Endometrial microvascular endothelial cells (primary cell): ENCODE data around the gene YPEL1. TPM values are rescaled to one million over a fixed set of nuclear protein-coding genes. Genes with fewer than 3 reads are reported as not detected.
"Not testable (repeated sequence)": the region's sequence is repeated elsewhere in the genome, so short reads cannot be mapped to it uniquely, and the experiment has no call there.

Source experiments
- in situ Hi-C: cut with HindIII; loops from 2 replicates; pipeline ENCODE4 v1.10.0; 2017; ENCODE audit warnings: low sequenced_read_pairs, low pct_unique_long_range_greater_than_20kb; ENCODE audit errors: inconsistent ontology term
- total RNA-seq: library from RNA; depleted of rRNA; stranded (reverse); fragments of >200 nt; gene quantifications from one replicate; pipeline ENCODE4 v1.2.3, GENCODE V29; 2015; ENCODE audit errors: inconsistent ontology term

The YPEL1 gene
- total RNA-seq, 1 donor from 2014 or later = 0.93 TPM

DNA sequence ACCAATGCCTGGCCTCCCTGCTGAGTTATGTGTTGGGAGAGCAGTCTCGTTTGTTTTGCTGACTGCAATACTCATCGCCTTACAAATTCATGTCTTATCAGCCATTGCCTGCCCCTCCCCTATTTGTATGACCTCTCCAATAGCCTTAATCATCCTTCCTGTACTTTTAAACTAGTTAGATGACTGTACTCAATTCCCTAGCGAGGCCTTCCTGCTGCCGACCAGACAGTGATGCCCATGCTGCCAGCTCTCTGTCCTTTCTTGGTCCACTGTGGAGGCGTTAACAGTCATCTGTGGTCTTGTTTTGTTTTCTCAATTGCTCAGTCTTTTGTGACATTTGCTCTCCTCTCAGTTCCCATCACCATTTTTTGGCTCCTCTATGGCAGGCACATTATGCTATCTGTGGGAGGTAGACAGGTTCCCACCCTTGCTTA, 20.3 kb upstream of the YPEL1 start:
- in situ Hi-C loops = no loop called here

DNA sequence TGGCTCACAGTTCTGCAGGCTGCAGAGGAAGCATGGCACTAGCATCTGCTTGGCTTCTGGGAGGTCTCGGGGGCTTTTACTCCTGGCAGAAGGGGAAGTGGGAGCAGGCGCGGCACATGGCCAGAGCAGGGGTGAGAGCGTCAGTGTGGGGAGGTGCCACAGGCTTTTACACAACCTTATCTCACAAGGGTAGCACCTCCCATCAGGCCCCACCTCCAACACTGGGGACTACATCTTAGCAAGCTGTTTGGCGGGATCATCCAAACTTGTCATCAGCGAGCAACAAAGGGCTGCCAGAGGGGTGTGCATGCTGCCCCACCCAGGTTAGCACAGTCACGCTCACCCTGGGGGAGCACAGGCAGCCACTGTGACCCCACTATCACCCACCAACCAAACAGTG, 18.9 kb upstream of the YPEL1 start:
- in situ Hi-C loops = no loop called here

DNA sequence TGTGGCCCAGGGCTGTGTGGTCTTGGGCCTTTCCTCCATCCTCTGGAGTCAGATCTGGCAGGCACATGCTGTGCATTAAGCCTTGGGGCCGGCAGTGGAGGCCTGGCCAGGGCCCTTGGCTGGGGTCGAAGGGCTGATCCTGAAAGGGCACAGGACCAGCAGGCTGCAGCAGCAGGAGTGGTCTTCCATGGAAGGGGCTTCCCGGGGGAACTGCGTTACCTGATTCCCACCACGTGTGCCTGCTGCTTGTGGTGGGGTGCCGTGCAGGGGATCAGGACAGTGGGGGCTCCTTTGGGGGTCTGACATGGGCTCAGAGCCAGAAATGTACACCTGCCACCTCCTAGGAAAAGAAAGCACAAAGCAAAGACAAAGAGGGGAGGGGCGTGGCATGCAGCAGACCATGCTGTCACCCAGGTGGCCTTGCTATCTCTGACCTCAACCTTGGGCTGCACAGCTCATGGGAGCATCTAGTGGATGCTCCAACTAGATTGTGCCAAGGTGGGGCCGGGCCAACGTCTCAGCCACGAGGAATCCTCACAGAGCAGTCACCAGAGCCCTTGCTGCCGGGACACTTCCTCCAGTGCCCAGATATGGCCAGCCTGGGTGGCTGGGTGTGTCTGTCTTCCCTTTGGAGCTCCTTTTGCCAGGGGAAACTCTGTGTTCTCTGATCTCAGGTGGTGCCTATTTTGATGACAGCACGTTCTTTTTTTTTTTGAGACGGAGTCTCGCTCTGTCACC, 17.9 kb upstream of the YPEL1 start:
- in situ Hi-C loops = no loop called here

DNA sequence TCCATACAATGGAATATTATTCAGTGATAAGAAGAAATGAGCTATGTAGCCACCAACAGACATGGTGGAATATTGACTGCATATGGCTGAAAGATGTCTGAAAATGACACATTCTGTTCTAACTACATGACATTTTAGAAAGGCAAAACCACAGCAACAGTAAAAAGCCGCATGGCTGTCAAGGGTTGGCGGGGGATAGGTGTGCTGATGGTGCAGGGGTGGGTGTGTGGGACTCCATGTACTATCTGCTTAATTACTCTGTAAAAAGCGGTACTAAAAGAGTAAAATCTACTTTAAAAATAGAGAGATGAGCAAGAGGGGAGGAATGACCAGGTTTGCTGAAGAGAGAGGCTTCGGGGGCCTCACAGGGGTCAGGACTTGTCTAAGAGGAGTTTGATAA, 16.7 kb upstream of the YPEL1 start:
- in situ Hi-C loops = no loop called here

DNA sequence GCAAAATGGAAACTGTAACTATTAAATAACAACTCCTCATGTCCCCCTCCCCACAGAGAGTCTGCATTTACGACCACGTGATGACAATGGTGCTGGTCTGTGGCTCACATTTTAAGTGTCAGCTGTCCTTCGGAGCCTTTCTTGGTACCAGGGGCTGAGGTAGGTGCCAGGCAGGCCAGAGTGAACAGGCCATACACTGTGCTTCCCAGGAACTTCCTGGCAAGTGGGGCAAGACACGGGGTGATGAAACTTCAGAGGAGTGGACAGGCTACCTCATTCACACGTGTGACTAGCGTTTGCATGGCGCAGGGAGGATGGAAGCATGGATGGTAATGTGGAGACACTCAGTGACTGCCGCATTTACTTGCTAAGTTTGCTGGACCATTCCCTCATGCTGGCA, 10.4 kb upstream of the YPEL1 start:
- in situ Hi-C loops = no loop called here

DNA sequence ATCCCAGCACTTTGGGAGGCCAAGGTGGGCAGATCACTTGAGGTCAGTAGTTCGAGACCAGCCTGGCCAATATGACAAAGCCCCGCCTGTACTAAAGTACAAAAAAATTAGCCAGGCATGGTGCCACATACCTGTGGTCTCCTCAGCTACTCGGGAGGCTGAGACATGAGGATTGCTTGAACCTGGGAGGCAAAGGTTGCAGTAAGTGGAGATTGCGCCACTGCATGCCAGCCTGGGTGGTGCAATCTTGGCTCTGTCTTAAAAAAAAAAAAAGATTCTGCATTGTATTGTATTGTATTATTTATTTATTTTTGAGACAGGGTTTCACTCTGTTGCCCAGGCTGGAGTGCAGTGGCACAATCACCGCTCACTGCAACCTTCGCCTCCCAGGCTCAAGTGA, 9.3 kb upstream of the YPEL1 start:
- in situ Hi-C loops = not testable (repeated sequence)

DNA sequence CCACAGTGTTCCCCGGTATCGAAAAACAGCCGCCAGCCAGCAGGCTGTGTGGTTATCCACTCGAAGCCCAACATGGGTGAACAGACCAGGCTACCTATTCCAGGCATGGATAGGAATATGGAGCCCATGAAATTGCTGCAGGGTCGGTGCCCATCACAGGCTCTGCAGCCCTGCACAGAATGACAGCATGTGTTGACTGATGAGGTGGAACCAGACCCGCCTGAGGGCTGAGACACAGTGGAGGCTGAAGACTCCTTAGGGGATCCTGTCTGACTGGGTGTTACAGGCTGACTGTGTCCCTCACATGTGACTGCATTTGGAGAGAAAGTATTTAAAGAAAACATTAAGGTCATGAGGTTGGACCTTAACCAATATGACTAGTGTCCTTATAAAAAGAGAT, 6.2 kb upstream of the YPEL1 start:
- in situ Hi-C loops = no loop called here

DNA sequence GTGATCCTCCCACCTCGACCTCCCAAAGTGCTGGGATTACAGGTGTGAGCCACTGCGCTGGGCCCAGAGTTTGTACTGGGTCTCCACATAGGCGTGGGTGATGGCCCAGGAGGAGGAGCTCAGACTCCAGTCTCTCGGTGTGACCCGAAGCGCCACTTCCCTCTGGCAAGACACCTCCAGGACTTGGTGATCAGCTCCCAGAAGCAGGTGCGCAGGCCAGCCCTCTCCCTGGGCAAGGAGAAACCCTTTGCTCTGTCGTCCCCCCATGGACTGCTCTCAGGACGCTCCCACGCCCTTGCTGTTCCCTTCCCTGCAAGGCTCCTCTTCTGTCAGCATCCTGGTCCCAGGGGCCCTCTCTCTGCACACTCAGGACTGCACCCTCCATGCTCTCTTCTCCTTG, 5.5 kb upstream of the YPEL1 start:
- in situ Hi-C loops = no loop called here

DNA sequence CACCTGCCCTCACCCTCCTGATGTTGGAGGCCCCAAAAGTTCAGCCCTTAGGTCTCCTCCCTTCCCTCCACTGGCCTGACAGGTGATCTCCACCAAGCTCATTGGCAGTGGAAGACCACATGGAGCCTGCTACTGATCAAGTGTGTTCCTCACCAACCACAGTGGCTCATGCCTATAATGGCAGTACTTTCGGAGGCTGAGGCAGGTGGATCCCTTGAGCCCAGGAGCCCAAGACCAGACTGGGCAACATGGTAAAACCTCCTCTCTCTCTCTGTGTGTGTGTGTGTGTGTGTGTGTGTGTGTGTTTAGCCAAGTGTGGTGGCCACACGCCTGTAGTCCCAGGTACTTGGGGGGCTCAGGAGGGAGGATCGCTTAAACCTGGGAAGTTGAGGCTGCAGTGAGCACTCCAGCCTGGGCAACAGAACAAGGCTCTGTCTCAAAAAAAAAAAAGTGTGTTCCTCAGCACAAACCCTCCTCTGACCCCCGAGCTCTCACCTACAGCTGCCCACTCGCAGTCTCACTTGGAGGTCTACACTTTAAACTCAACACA, 4.3 kb upstream of the YPEL1 start:
- in situ Hi-C loops = no loop called here

DNA sequence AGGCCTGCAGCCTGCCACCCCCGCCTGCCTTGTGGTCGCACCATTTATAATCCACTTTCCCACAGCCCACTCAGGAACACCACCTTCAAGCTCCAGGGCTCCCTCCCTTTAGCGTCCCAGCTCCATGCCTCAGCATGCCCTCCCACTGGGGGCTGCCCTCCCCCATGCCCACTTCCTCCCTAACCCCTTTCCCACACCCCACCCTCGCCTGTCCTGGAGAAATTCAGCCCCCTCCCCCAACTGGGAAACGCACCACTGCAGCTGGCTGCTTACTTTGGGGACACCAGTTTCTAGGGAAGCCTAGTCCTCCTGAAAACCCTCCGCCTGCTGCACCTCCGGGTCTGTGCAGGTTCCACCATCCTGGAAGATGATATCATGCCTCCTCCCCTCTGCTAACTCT, 3.4 kb upstream of the YPEL1 start:
- in situ Hi-C loops = no loop called here

DNA sequence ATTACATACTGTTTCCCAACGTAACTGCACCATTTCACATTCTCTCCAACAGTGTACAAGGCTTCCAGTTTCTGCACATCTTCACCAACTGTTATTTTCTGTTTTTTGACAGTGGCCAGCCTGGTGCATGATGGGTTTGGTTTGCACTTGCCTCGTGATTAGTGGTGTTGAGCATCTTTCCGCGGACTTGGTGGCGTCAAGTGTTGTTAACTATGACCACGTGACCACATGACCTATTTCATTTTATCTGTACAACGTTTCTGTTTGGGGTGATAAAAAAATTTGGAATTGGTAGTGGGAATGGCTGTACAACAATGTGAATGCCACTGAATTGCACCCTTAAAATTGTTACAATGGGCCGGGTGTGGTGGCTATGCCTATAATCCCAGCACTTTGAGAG, 2.5 kb upstream of the YPEL1 start:
- in situ Hi-C loops = no loop called here

DNA sequence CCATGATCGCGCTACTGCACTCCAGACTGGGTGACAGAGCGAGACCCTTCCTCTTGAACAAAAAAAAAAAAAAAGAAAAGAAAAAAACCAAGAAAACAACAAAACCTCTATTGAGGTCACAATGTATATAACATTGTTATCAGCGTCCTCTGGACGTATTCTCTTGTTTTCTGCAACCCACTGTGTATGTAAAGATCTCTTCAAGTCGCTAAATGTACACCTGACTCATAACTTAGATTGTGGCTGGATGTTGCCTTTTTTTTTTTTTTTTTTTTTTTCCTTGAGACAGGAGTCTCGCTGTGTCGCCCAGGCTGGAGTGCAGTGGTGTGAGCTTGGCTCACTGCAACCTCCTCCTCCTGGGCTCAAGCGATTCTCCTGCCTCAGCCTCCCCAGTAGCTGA, 1.4 kb upstream of the YPEL1 start:
- in situ Hi-C loops = no loop called here

DNA sequence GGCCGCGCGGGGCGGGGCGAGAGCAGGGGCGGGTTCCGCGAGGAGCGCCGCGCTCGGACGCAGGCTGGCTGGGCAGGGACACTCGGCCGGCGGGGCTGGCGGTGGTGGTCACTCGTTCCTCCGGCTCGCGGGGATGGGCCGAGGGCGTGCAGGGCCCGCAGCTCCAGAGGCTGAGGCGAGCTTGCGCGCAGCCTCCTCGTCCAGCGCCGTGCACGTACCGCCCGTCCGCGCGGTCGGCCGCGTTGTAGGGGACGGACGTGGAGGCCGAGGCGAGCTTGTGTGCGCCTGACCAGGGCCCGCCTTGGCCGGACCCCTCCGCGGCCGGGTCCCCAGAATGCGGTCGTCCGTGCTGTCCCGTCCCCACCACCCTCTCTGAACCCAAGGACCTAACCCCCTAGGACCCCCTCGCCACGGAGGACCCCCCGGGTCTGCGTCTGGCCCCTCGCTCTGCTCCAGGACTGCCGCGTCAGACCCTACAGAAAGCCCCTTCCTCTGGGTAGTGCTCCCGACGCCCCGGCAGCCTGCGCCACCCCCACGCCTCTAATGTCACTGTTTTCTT, 569 bp upstream of the YPEL1 start:
- in situ Hi-C loops = no loop called here

DNA sequence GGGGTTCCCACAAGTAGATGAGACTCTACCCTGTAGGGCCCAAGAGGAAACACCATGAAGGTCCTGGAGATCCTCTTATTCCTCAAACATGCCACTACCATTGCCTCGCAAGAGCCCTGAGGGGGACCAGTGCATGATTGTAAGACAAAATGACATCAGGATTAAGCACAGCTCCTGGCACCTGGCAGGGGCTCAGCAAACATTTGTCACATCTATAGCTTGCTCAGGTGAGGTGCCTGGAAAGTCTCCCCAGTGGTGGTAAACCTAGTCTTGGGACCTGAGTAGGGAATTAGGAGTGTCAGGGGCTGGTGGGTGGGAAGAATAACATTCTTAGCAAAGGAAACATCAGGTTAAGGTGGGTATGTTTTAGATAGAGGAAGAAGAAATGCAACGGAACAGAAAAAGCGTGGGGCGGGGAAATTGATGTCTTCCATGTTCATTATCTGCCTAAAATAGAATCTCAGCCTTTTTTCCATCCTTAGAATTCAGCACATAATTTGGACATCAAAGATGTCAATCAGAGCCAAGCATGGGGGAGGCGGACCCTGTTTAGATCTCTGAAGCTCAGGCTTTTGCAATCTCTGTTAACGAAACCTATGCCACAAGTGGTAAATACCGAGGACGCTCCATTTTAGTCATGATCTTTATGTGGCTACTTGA, 924 bp downstream of the YPEL1 start:
- in situ Hi-C loops = no loop called here

DNA sequence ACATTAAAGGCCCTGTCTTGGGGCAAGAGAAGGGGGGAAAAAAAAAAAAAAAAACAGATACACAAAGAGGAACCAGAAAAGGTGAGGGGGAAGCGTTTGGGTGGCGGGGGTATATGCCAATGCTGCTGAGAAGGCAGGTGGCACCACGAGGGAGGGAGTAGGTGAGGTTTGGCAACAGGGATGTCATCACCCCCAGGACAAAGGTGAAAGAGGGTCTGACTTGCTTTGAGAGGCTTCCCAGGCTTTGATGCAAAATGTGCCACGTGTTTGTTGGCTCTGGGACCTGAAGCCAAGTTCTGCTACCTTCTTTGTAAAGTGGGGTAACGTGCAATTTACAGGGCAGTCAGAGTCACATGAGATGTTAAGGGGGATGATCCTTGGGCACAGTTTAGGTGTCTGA, 4.1 kb downstream of the YPEL1 start:
- in situ Hi-C loops = no loop called here

DNA sequence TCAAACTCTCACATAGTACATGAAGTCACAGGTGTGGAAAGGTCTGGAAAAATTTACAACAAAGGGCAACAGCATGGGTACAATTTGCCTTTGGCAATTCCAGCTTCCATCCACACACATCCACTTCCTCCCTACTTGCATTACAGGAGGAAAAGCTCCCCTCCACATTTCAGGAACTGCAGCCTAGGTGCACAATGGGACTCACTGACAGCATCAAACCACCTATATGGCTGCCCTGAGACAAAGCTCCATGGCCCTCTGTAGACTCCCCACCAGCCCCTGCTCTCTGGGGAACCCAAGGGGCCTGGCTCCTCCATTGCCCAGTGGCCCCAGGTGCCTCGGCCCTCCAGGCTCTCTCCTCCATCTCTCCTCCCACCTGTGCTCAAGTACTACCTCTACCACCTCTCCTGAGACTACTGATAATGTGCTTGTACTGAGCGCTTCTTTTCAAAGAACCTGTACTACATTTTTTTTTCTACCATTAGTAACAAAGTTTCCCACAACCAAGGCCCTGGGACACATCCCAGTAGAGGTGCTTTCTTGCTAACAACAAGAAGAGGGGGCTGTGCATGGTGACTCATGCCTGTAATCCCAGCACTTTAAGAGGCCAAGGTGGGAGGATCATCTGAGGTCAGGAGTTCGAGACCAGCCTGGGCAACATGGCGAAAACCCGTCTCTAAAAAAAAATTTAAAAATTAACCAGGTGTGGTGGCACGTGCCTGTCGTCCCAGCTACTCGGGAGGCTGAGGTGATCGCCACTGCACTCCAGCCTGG, 4.9 kb downstream of the YPEL1 start:
- in situ Hi-C loops = no loop called here

DNA sequence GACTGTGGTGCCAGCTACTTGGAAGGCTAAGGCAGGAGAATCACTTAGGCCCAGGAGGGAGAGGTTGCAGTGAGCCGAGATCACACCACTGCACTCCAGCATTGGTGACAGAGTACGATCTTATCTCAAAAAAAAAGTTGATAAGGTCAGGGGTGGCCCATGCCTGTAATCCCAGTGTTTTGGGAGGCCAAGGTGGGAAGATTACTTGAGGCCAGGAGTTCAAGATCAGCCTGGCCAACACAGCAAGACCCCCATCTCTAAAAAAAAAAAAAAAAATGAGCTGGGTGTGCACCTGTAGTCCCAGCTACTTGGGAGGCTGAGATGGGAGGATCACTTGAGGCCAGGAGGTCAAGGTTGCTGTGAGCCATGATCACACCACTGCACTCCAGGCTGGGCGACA, 6.4 kb downstream of the YPEL1 start:
- in situ Hi-C loops = not testable (repeated sequence)

DNA sequence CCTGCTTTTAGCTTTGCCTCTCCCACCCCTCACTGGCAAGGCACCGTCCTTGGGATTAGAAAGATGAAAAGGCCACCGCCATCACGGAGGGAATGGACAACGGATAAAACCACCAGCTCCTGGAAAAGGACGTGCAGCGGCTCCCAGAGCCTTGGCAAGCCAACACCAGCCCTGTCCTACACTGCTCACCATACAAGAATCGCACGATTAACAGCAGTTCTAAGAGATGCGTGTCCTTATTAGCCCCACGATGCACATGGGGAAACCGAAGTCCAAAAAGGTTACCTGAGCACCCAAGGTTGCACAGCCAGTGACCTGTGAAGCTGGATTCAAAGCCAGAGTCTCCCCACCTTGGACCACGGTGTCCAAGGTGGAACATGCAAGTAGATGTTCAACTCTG, 7.3 kb downstream of the YPEL1 start:
- in situ Hi-C loops = no loop called here

DNA sequence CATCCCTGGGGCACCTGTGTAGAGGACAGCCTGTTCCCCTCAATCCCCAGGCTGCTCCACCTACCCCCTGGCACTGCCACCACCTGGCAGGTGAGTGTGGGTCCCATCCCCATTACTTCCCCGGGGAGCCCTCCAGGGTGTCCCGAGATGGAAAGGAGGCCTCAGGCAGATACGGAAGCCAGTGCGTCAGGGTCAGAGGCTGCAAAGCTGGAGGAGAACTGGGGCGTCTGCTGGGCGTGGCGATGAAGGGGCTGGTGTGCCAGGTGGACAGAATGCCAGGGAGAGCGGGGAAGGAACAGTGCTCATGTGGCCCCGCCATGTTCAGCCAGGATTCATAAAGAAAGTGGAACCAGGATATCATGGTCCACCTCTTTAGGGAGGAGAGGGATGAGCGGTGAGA, 7.8 kb downstream of the YPEL1 start:
- in situ Hi-C loops = no loop called here
